AG04450 (cell line): ENCODE measurements around the gene TXNDC17. TPM values are rescaled to one million over a fixed set of nuclear protein-coding genes. Genes with fewer than 3 reads are reported as not detected.

Experiments used
- CTCF ChIA-PET: fragments of 300-600, 350-600 bp; formaldehyde crosslinking; extraction: SDS; loops from one replicate; lab custom pipeline; 2022; ENCODE audit warnings: antibody characterized with exemption, inconsistent platforms; lab: Charles Lee
- POLR2A ChIA-PET: fragments of 350-600 bp; formaldehyde crosslinking; extraction: SDS; loops from one replicate; lab custom pipeline; 2021; ENCODE audit warnings: antibody characterized with exemption, inconsistent platforms; lab: Yijun Ruan, JAX
- DNase-seq: peaks from one replicate; pipeline ENCODE4 v3.0.0-alpha.2; 2011; ENCODE audit warnings: low read depth, low spot score
- H3K27ac ChIP-seq: one replicate; pipeline ENCODE4 v1.5.1; 2012; ENCODE audit warnings: low read depth, low read length, control low read depth
- H3K27me3 ChIP-seq: one replicate; pipeline ENCODE4 v1.6.0; 2012; ENCODE audit warnings: low read length; ENCODE audit not compliant: control insufficient read depth, insufficient read depth
- H3K4me3 ChIP-seq: 2 replicates; pipeline ENCODE4 v1.5.1; 2011; ENCODE audit warnings: mild to moderate bottlenecking, low read depth, low read length, control low read depth
- H3K9me3 ChIP-seq: 2 replicates; pipeline ENCODE4 v1.5.1; 2012; ENCODE audit warnings: low read length; ENCODE audit not compliant: control insufficient read depth, insufficient read depth
- CTCF ChIP-seq: IDR thresholded peaks from 2 replicates; pipeline ENCODE4 v1.5.1; 2011; ENCODE audit warnings: low read depth, low read length, control low read depth, inconsistent platforms
- polyA plus RNA-seq: library from polyadenylated mRNA; depleted of rRNA; stranded (reverse); fragments of >200 nt; gene quantifications from 2 replicates; pipeline ENCODE4 v1.2.3, GENCODE V29; 2011

TXNDC17 gene
- polyA plus RNA-seq, 1 experiment, result 320 TPM

- POLR2A ChIA-PET, result interaction anchor here (0.6 kb wide), 1 partner anchor 1082 kb away, joined by 3 read pairs; no protein-coding TSS in a partner anchor
- no peak for DNase-seq
- Histone ChIP-seq H3K4me3 (no peak overlapping the region), H3K27ac (no peak overlapping the region), H3K27me3 (peaks cover 28% of the 10 kb centered on the region), H3K9me3 (no peaks in the 10 kb centered on the region)
- TF ChIP-seq CTCF, result no peak
- CTCF ChIA-PET, result interaction anchor here (0.6 to 5.3 kb wide), 12 partner anchors 9 to 356 kb away, joined by 3 to 65 read pairs (median 6); no protein-coding TSS in a partner anchor
These were observed 25.7 kb downstream of the TXNDC17 start for GRCh38 chr17:6666557-6666956.

GRCh38 chr17:6667516-6667915 is 26.7 kb downstream of the TXNDC17 start:
- ChIA-PET CTCF (interaction anchor here (1.1 to 5.3 kb wide), 5 partner anchors 176 to 337 kb away, joined by 4 to 65 read pairs (median 15); no protein-coding TSS in a partner anchor), POLR2A (interaction anchor here (0.7 kb wide), 1 partner anchor 85 kb away, joined by 4 read pairs; no protein-coding TSS in a partner anchor)
- H3K9me3 ChIP-seq, result no peaks in the 10 kb centered on the region
- DNase-seq, result no peak
- H3K27ac ChIP-seq, result no peak overlapping the region
- no peak for TF ChIP-seq CTCF
- H3K4me3 ChIP-seq, result no peak overlapping the region
- peaks cover 24% of the 10 kb centered on the region for H3K27me3 ChIP-seq

DNA sequence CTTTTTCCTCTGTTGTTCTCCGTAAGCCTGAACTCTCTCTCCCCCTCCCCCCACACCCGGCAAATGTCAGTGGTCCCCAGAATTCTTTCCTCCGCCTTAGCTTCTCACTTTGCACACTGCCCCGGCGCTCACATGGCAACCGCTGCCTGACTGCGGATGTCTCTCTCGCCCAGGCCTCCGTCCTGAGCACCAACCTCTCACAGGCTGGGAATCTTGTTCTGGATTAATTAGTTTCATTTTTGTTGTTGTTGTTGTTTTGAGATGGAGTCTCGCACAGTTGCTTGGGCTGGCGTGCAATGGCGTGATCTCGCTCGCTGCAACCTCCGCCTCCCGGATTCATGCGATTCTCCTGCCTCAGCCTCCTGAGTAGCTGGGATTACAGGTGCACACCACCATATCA is 27.4 kb downstream of the TXNDC17 start:
- CTCF ChIA-PET, result interaction anchor here (1.1 to 5.3 kb wide), 3 partner anchors 175 to 242 kb away, joined by 4 to 65 read pairs (median 35); no protein-coding TSS in a partner anchor
- POLR2A ChIA-PET, result interaction anchor here (1.1 kb wide), 1 partner anchor 352 kb away, joined by 3 read pairs; no protein-coding TSS in a partner anchor
- DNase-seq, result no peak

DNA sequence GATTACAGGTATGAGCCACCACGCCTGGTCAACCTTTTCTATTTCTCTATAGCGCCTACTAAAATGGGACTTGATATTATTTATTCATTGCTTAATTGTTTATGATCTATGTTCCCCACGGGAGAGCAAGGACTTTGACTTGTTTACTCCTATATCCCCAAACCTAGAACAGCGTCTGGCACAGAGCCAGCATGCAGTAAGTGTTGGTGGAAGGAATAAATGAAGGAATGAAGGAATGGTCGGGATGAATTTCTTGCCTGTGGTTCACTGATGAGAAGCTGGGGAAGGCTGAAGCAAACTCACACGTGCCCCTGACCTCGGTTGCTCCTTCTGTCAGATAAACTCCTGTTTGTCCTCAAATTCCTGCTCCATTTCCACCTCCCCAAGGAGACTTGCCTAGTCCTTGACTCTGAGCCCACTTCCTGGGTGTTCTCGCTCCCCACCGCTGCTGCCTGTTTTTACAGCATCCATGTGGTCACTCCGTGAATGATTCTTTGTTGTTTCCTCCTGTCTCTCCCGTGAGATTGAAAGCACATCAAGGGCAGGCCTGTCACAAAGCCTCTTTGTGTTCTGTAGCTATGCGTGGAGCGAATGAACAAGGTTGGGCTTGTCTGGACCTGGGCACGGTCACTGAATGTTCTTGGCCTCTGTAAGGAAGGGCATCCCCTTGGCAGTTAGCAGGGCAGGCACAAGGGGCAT is 28.0 kb downstream of the TXNDC17 start:
- Histone ChIP-seq H3K27ac (no peak overlapping the region), H3K9me3 (no peaks in the 10 kb centered on the region), H3K27me3 (peaks cover 24% of the 10 kb centered on the region), H3K4me3 (no peak overlapping the region)
- POLR2A ChIA-PET, result interaction anchor here (0.6 to 1.1 kb wide), 2 partner anchors 351 to 1579 kb away, joined by 3 read pairs; no protein-coding TSS in a partner anchor
- DNase-seq, result no peak
- CTCF ChIA-PET, result interaction anchor here (0.6 to 5.3 kb wide), 4 partner anchors 153 to 242 kb away, joined by 3 to 65 read pairs (median 20); no protein-coding TSS in a partner anchor
- no peak for TF ChIP-seq CTCF

More for the DNA sequence above, 27.4 kb downstream of the TXNDC17 start:
- no peak for TF ChIP-seq CTCF
- Histone ChIP-seq H3K27ac (no peak overlapping the region), H3K4me3 (no peak overlapping the region), H3K27me3 (peaks cover 24% of the 10 kb centered on the region), H3K9me3 (no peaks in the 10 kb centered on the region)
